Measurements from ENCODE around the gene MYBPHL. TPM values are rescaled to one million over a fixed set of nuclear protein-coding genes. Genes with fewer than 3 reads are reported as not detected.

MYBPHL gene
- total and polyA plus RNA-seq, 2 of the 13 experiments (the other 11 are each of a cell fraction or from before 2014, with no cell fraction given) = 3.7 to 3.8 TPM

DNA sequence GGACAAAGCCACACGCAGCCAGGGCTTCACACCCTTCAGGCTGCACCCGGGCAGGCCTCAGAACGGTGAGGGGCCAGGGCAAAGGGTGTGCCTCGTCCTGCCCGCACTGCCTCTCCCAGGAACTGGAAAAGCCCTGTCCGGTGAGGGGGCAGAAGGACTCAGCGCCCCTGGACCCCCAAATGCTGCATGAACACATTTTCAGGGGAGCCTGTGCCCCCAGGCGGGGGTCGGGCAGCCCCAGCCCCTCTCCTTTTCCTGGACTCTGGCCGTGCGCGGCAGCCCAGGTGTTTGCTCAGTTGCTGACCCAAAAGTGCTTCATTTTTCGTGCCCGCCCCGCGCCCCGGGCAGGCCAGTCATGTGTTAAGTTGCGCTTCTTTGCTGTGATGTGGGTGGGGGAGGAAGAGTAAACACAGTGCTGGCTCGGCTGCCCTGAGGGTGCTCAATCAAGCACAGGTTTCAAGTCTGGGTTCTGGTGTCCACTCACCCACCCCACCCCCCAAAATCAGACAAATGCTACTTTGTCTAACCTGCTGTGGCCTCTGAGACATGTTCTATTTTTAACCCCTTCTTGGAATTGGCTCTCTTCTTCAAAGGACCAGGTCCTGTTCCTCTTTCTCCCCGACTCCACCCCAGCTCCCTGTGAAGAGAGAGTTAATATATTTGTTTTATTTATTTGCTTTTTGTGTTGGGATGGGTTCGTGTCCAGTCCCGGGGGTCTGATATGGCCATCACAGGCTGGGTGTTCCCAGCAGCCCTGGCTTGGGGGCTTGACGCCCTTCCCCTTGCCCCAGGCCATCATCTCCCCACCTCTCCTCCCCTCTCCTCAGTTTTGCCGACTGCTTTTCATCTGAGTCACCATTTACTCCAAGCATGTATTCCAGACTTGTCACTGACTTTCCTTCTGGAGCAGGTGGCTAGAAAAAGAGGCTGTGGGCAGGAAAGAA, 32.0 kb downstream of the MYBPHL start (continued):
- TF ChIP-seq, protein P1, sequence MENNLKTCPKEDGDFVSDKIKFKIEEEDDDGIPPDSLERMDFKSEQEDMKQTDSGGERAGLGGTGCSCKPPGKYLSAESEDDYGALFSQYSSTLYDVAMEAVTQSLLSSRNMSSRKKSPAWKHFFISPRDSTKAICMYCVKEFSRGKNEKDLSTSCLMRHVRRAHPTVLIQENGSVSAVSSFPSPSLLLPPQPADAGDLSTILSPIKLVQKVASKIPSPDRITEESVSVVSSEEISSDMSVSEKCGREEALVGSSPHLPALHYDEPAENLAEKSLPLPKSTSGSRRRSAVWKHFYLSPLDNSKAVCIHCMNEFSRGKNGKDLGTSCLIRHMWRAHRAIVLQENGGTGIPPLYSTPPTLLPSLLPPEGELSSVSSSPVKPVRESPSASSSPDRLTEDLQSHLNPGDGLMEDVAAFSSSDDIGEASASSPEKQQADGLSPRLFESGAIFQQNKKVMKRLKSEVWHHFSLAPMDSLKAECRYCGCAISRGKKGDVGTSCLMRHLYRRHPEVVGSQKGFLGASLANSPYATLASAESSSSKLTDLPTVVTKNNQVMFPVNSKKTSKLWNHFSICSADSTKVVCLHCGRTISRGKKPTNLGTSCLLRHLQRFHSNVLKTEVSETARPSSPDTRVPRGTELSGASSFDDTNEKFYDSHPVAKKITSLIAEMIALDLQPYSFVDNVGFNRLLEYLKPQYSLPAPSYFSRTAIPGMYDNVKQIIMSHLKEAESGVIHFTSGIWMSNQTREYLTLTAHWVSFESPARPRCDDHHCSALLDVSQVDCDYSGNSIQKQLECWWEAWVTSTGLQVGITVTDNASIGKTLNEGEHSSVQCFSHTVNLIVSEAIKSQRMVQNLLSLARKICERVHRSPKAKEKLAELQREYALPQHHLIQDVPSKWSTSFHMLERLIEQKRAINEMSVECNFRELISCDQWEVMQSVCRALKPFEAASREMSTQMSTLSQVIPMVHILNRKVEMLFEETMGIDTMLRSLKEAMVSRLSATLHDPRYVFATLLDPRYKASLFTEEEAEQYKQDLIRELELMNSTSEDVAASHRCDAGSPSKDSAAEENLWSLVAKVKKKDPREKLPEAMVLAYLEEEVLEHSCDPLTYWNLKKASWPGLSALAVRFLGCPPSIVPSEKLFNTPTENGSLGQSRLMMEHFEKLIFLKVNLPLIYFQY (CRISPR knock-in tag; IDR thresholded peaks at IDR 0.05; ENCODE audit: borderline replicate concordance) = peak; percentile 92; the same call in 1 of the 2 replicates
- TF ChIP-seq ZNF7 (CRISPR knock-in tag; IDR thresholded peaks at IDR 0.05) (no peak), ZBTB7B (CRISPR knock-in tag; IDR thresholded peaks at IDR 0.05) (peak; percentile 94), MAF1 (CRISPR knock-in tag; IDR thresholded peaks at IDR 0.05; ENCODE audit: borderline replicate concordance) (0 out of 2 replicates have a peak, but pooled peaks have one; percentile 60), ZNF20 (CRISPR knock-in tag; IDR thresholded peaks at IDR 0.05) (no peak), ZNF775 (CRISPR knock-in tag; IDR thresholded peaks at IDR 0.05; ENCODE audit: borderline replicate concordance) (no peak), ZNF788 (CRISPR knock-in tag; IDR thresholded peaks at IDR 0.05; ENCODE audit: borderline replicate concordance) (peak; percentile 67; the same call in 1 of the 2 replicates), NFYB (CRISPR knock-in tag; IDR thresholded peaks at IDR 0.05) (peak; percentile 44), FOSL1 (CRISPR knock-in tag; IDR thresholded peaks at IDR 0.05; ENCODE audit: borderline replicate concordance) (peak; percentile 33; the same call in 1 of the 2 replicates), TCF12 (IDR thresholded peaks at IDR 0.05) (no peak), TCF12 (CRISPR knock-in tag; IDR thresholded peaks at IDR 0.05) (peak; percentile 27; the same call in 1 of the 2 replicates), KAT8 (CRISPR knock-in tag; IDR thresholded peaks at IDR 0.05) (peak; percentile 50; the same call in 1 of the 2 replicates), ZMYM2 (CRISPR knock-in tag; IDR thresholded peaks at IDR 0.05) (0 out of 2 replicates have a peak, but pooled peaks have one; percentile 10), YEATS4 (CRISPR knock-in tag; IDR thresholded peaks at IDR 0.05; ENCODE audit: borderline replicate concordance) (peak; percentile 60; the same call in 1 of the 2 replicates), KLF6 (CRISPR knock-in tag; IDR thresholded peaks at IDR 0.05) (peak; percentile 88), ZSCAN12 (CRISPR knock-in tag; IDR thresholded peaks at IDR 0.05) (0 out of 2 replicates have a peak, but pooled peaks have one; percentile 44), MED13 (CRISPR knock-in tag; IDR thresholded peaks at IDR 0.05) (peak; percentile 71; the same call in 1 of the 2 replicates), ZNF557 (CRISPR knock-in tag; IDR thresholded peaks at IDR 0.05) (0 out of 2 replicates have a peak, but pooled peaks have one; percentile 91), HIVEP1 (CRISPR knock-in tag; IDR thresholded peaks at IDR 0.05) (no peak), ZFP1 (CRISPR knock-in tag; IDR thresholded peaks at IDR 0.05) (no peak), ZNF746 (CRISPR knock-in tag; IDR thresholded peaks at IDR 0.05) (peak; percentile 33; the same call in 1 of the 2 replicates)
- TF ChIP-seq, protein P2, sequence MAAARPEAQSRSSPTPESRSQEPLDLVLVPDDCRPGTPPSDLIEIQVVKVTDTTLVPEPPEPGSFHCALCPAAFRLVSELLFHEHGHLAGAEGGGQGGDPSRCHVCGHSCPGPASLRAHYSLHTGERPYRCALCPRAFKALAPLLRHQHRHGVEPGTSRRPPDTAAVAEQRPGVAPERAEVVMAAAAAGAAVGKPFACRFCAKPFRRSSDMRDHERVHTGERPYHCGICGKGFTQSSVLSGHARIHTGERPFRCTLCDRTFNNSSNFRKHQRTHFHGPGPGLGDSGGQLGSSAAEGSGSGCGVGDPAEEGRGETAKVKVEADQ (CRISPR knock-in tag; IDR thresholded peaks at IDR 0.05; ENCODE audit: borderline replicate concordance) = peak; percentile 38; the same call in 1 of the 2 replicates
- TF ChIP-seq, protein P3, sequence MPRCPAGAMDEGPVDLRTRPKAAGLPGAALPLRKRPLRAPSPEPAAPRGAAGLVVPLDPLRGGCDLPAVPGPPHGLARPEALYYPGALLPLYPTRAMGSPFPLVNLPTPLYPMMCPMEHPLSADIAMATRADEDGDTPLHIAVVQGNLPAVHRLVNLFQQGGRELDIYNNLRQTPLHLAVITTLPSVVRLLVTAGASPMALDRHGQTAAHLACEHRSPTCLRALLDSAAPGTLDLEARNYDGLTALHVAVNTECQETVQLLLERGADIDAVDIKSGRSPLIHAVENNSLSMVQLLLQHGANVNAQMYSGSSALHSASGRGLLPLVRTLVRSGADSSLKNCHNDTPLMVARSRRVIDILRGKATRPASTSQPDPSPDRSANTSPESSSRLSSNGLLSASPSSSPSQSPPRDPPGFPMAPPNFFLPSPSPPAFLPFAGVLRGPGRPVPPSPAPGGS (CRISPR knock-in tag; IDR thresholded peaks at IDR 0.05) = peak; percentile 29; the same call in 1 of the 2 replicates
- TF ChIP-seq, protein P4, sequence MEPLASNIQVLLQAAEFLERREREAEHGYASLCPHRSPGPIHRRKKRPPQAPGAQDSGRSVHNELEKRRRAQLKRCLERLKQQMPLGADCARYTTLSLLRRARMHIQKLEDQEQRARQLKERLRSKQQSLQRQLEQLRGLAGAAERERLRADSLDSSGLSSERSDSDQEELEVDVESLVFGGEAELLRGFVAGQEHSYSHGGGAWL (CRISPR knock-in tag; IDR thresholded peaks at IDR 0.05) = no peak
